MG63 (cell line): Measurements from ENCODE around the gene SUSD6. TPM values are rescaled to one million over a fixed set of nuclear protein-coding genes. Genes with fewer than 3 reads are reported as not detected.
A peak's percentile ranks its signal among the peaks of the same experiment; 100 is the strongest.

ENCODE experiments used
- DNase-seq: peaks from one replicate; pipeline ENCODE4 v3.0.0-alpha.2; 2020
- H3K27me3 ChIP-seq: fragments of 250-450 bp; sonication (Bioruptor Pico); 2 replicates; pipeline ENCODE4 v1.5.1; 2020; ENCODE audit warnings: mild to moderate bottlenecking, moderate library complexity
- H3K36me3 ChIP-seq: fragments of 250-450 bp; sonication (Bioruptor Pico); 2 replicates; pipeline ENCODE4 v1.5.1; 2020; ENCODE audit warnings: mild to moderate bottlenecking, moderate library complexity
- H3K4me3 ChIP-seq: fragments of 250-450 bp; sonication (Bioruptor Pico); 2 replicates; pipeline ENCODE4 v1.5.1; 2020; ENCODE audit warnings: mild to moderate bottlenecking, moderate library complexity
- H3K9me3 ChIP-seq: fragments of 250-450 bp; sonication (Bioruptor Pico); 2 replicates; pipeline ENCODE4 v1.5.1; 2020; ENCODE audit warnings: mild to moderate bottlenecking, moderate library complexity
- total RNA-seq: library from RNA; depleted of rRNA; stranded (reverse); fragments of >200 nt; shearing (Covaris generic); gene quantifications from 2 replicates; pipeline ENCODE4 v1.2.3, GENCODE V29; 2014; ENCODE audit warnings: low replicate concordance; rRNA removed

SUSD6 gene
- total RNA-seq, result 1.9 and 3.1 TPM in 2 replicates

- no peaks in the 10 kb centered on the region for H3K9me3 ChIP-seq
- no peaks in the 10 kb centered on the region for H3K36me3 ChIP-seq
- DNase-seq, result peak; percentile 84
- H3K27me3 ChIP-seq, result no peaks in the 10 kb centered on the region
- peak within 1 kb of the TSS; percentile 56 for H3K4me3 ChIP-seq
Observed at GRCh38 chr14:69611172-69612013, at the start of gene SUSD6. Gene SUSD6 (plus strand): TSS chr14:69611596. CDS start chr14:69658593, 46,997 bp downstream.

GRCh38 chr14:69561893-69562292 lies 49.5 kb upstream of the SUSD6 start:
- Histone ChIP-seq H3K4me3 (no peak overlapping the region), H3K36me3 (no peaks in the 10 kb centered on the region), H3K9me3 (no peaks in the 10 kb centered on the region), H3K27me3 (peaks cover 13% of the 10 kb centered on the region; the same call in 1 of the 2 replicates)
- no peak for DNase-seq

- no peaks in the 10 kb centered on the region for H3K36me3 ChIP-seq
- H3K4me3 ChIP-seq, result no peak overlapping the region
- peaks cover 39% of the 10 kb centered on the region for H3K27me3 ChIP-seq
- DNase-seq, result no peak
- no peaks in the 10 kb centered on the region for H3K9me3 ChIP-seq
Observed at GRCh38 chr14:69567563-69567962, 43.8 kb upstream of the SUSD6 start.

- peaks cover 56% of the 10 kb centered on the region for H3K27me3 ChIP-seq
- H3K4me3 ChIP-seq, result no peak overlapping the region
- H3K36me3 ChIP-seq, result no peaks in the 10 kb centered on the region
- no peak for DNase-seq
- no peaks in the 10 kb centered on the region for H3K9me3 ChIP-seq
Observed at GRCh38 chr14:69569859-69570258, 41.5 kb upstream of the SUSD6 start.

GRCh38 chr14:69570836-69571330 lies 40.5 kb upstream of the SUSD6 start:
- Histone ChIP-seq H3K27me3 (peaks cover 50% of the 10 kb centered on the region), H3K36me3 (no peaks in the 10 kb centered on the region), H3K4me3 (no peak overlapping the region), H3K9me3 (no peaks in the 10 kb centered on the region)
- DNase-seq, result no peak

GRCh38 chr14:69571449-69572029 lies 39.9 kb upstream of the SUSD6 start:
- H3K4me3 ChIP-seq, result no peak overlapping the region
- DNase-seq, result no peak

GRCh38 chr14:69572030-69572840 lies 39.2 kb upstream of the SUSD6 start:
- Histone ChIP-seq H3K27me3 (peaks cover 42% of the 10 kb centered on the region), H3K36me3 (no peaks in the 10 kb centered on the region), H3K9me3 (no peaks in the 10 kb centered on the region), H3K4me3 (no peak overlapping the region)
- DNase-seq, result peak; percentile 37

More at GRCh38 chr14:69571449-69572029, 39.9 kb upstream of the SUSD6 start:
- Histone ChIP-seq H3K9me3 (no peaks in the 10 kb centered on the region), H3K36me3 (no peaks in the 10 kb centered on the region), H3K27me3 (peaks cover 47% of the 10 kb centered on the region)

- Histone ChIP-seq H3K27me3 (peaks cover 37% of the 10 kb centered on the region), H3K9me3 (no peaks in the 10 kb centered on the region), H3K36me3 (no peaks in the 10 kb centered on the region), H3K4me3 (no peak overlapping the region)
- DNase-seq, result no peak
Observed at GRCh38 chr14:69572841-69573135, 38.6 kb upstream of the SUSD6 start.

GRCh38 chr14:69573205-69573830 lies 38.1 kb upstream of the SUSD6 start:
- Histone ChIP-seq H3K27me3 (peaks cover 34% of the 10 kb centered on the region), H3K36me3 (no peaks in the 10 kb centered on the region), H3K4me3 (no peak overlapping the region), H3K9me3 (no peaks in the 10 kb centered on the region)
- no peak for DNase-seq

GRCh38 chr14:69573831-69574262 lies 37.5 kb upstream of the SUSD6 start:
- Histone ChIP-seq H3K9me3 (no peaks in the 10 kb centered on the region), H3K36me3 (no peaks in the 10 kb centered on the region), H3K4me3 (no peak overlapping the region), H3K27me3 (peaks cover 32% of the 10 kb centered on the region)
- DNase-seq, result no peak

- H3K4me3 ChIP-seq, result no peak within 1 kb of the TSS
- peak; percentile 31 for DNase-seq
- no peaks in the 10 kb centered on the region for H3K36me3 ChIP-seq
- no peaks in the 10 kb centered on the region for H3K9me3 ChIP-seq
- H3K27me3 ChIP-seq, result peaks cover 32% of the 10 kb centered on the region
Observed at GRCh38 chr14:69574263-69574953, 37.0 kb upstream of the SUSD6 start, which contains the start of gene CCDC177. Gene CCDC177 (minus strand): TSS chr14:69574871. CDS start chr14:69573622, 1,249 bp downstream.

GRCh38 chr14:69574954-69575295 lies 36.5 kb upstream of the SUSD6 start:
- Histone ChIP-seq H3K36me3 (no peaks in the 10 kb centered on the region), H3K9me3 (no peaks in the 10 kb centered on the region), H3K4me3 (no peak overlapping the region), H3K27me3 (peaks cover 32% of the 10 kb centered on the region)
- no peak for DNase-seq

- H3K36me3 ChIP-seq, result no peaks in the 10 kb centered on the region
- H3K9me3 ChIP-seq, result no peaks in the 10 kb centered on the region
- peaks cover under 1% of the 10 kb centered on the region; the same call in 1 of the 2 replicates for H3K27me3 ChIP-seq
- DNase-seq, result no peak
- H3K4me3 ChIP-seq, result no peak overlapping the region
Observed at GRCh38 chr14:69579476-69579875, 31.9 kb upstream of the SUSD6 start.

GRCh38 chr14:69580009-69580577 lies 31.3 kb upstream of the SUSD6 start:
- no peak overlapping the region for H3K4me3 ChIP-seq
- H3K27me3 ChIP-seq, result no peaks in the 10 kb centered on the region
- no peaks in the 10 kb centered on the region for H3K9me3 ChIP-seq
- DNase-seq, result peak; percentile 59
- H3K36me3 ChIP-seq, result no peaks in the 10 kb centered on the region

- Histone ChIP-seq H3K27me3 (no peaks in the 10 kb centered on the region), H3K36me3 (no peaks in the 10 kb centered on the region), H3K9me3 (no peaks in the 10 kb centered on the region), H3K4me3 (no peak overlapping the region)
- no peak for DNase-seq
Observed at GRCh38 chr14:69581316-69581935, 30.0 kb upstream of the SUSD6 start.
